HepG2 (cell line): ENCODE measurements around the gene CENPM.

Experiments
- BCL6 ChIP-seq: IDR thresholded peaks from 2 replicates; pipeline ENCODE4 v1.6.1; 2016; ENCODE audit warnings: missing genetic modification reagents, missing compliant biosample characterization
- HOXA7 ChIP-seq: sonication (generic); formaldehyde crosslinking; IDR thresholded peaks from 2 replicates; pipeline ENCODE4 v1.8.1; 2022; ENCODE audit warnings: mild to moderate bottlenecking, missing genetic modification reagents, moderate library complexity
- JUND ChIP-seq: sonication (generic); formaldehyde crosslinking; IDR thresholded peaks from 2 replicates; pipeline ENCODE4 v1.8.0; 2022; ENCODE audit warnings: mild to moderate bottlenecking, missing genetic modification reagents
- SMAD9 ChIP-seq: sonication (generic); formaldehyde crosslinking; IDR thresholded peaks from 2 replicates; pipeline ENCODE4 v1.5.1; 2020; ENCODE audit warnings: mild to moderate bottlenecking, missing genetic modification reagents
- SRF ChIP-seq: IDR thresholded peaks from 2 replicates; pipeline ENCODE4 v1.6.1; 2011; ENCODE audit warnings: mild to moderate bottlenecking, low read depth, low read length, moderate library complexity
- TF ChIP-seq, protein P1 (sequence below): sonication (generic); formaldehyde crosslinking; IDR thresholded peaks from 2 replicates; pipeline ENCODE4 v1.4.0; 2020; ENCODE audit warnings: missing genetic modification reagents

DNA sequence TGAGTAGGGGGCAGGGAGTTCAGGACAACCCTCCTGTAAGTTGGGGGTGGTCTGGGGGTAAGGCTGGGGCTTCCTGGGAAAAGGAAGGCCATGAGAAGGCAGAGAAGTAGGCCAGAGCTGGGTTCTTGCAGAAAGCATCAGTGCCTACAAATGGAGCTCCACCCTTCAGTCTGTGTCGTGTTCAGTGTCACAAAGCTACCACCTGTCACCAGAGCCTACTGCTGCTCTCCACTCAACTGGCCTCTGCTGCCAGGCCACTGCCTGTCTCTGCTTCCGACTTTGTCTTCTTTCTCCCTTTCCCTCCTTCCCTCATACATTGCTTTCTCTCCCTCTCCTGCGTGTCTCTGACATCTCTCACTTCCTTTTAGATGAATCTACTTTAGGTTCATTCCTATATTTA is 48.3 kb upstream of the CENPM start:
- TF ChIP-seq BCL6 (CRISPR knock-in tag) = no peak
- TF ChIP-seq, protein P1, sequence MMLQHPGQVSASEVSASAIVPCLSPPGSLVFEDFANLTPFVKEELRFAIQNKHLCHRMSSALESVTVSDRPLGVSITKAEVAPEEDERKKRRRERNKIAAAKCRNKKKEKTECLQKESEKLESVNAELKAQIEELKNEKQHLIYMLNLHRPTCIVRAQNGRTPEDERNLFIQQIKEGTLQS = no peak
- TF ChIP-seq SMAD9 (CRISPR knock-in tag) = no peak
- TF ChIP-seq HOXA7 (CRISPR knock-in tag) = no peak
- TF ChIP-seq SRF = no peak
- no peak for TF ChIP-seq JUND
